Stromal cell of bone marrow (primary cell): ENCODE measurements around the gene GH1.

ENCODE experiments used
- DNase-seq: peaks from one replicate; pipeline ENCODE4 v3.0.0-alpha.2; 2012; ENCODE audit warnings: low read depth

The GH1 gene

GRCh38 chr17:63944736-63945499, 26.3 kb upstream of the GH1 start:
- DNase-seq, result no peak

DNA sequence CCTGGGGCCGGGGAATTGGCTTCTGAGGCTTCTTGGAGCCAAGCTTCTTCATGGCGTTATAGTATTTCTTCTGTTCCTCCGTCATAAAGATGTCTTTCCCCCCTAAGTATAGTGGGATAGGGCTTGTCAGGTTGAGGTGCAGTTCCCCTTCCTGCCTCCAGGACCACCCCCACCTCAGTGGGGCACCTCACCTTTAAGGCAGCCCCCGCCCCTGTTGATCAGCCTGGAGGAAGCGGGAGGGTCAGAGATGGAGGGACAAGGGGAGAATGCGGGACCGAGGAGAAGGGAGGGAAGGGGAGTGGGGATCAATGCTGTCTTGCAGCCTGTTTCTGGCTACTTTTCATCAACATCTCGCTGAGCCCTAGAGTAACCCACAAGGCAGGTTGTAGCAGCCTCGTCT, 25.1 kb upstream of the GH1 start:
- no peak for DNase-seq

DNA sequence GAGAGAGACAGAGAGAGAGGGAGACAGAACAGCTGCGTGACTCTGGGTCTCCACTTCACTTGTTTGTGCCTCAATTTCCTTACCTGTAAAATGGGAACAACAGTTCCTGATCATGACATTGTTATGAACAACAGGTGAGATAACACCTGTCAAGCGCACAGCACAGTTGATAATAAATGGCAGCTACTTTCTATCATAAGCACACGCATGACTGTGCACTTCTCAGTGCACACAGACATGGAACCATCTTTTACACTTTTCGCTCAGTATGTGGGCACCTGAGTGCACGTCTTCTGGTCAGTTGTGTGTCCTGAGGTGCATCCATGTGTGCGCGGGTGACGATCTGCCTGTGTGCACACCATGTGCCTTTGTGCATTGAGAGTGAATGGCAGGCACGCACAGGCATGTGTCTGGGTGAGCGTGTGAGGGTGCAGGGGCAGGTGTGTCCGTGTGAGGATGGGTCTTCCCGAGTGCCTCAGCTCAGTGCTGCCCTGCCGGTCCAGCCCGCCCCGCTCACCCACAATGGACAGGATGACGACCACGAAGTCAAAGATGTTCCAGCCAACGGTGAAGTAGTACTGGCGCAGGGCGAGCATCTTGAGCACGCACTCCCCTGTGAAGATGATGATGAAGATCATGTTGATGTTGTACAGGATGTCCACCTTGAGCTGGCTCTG, 23.8 kb upstream of the GH1 start:
- DNase-seq, result no peak

- DNase-seq, result no peak
Observed at GRCh38 chr17:63941751-63942150, 23.1 kb upstream of the GH1 start.

DNA sequence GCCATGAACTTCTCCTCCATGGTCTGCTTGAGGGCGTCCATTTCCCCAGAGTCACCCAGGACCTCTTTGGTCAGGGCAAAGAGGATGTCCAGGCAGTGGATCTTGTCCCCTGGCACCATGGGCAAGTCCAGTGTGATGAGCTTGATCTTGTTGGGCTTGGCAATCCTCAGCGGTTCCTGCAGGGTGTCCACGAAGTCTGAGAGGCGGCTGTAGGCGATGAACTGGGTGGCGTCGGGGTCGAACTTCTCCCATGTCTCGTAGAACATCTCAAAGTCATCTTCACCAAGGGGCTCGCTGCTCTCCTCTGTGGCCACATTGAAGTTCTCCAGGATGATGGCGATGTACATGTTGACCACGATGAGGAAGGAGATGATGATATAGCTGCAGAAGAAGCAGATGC, 22.5 kb upstream of the GH1 start:
- no peak for DNase-seq

DNA sequence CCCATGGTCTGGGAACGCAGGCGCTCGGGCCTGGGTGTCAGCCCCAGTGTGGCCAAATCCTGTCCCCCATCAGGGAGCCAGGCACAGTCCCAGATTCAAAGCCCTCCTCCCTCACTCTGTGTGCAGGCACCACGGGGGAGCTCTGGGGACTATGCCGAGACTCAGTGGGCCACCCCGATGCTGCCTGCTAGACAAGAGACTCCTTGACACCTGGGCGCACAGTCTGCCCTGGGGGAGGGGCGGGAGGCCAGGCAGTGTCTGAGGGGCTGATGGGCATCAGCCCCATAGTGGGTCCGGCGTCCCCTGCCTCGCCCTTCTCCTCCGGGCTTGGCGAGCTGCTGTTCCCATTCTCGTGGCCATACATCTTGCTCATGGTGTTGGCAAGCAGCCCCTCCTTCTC, 21.9 kb upstream of the GH1 start:
- DNase-seq, result no peak

DNA sequence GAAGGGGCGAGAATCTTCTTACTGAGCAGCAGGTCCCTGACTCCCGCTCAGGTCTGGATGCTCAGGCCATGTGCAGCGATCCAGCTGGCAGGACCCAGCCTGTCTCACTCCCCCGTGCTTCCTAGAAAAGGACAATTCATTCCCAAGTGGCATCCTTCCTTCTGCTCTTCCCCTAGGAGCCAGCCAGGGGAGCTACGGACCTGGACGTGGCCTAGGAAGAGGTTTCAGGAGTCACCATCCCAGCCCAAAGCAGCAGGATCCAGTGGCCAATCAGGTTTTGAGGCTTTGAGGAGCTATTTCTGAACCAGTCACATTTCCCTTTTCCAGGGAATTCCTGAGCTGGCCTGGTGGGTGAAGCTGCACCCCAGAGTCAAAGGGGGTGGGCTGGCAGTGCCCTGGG, 21.2 kb upstream of the GH1 start:
- DNase-seq, result no peak

DNA sequence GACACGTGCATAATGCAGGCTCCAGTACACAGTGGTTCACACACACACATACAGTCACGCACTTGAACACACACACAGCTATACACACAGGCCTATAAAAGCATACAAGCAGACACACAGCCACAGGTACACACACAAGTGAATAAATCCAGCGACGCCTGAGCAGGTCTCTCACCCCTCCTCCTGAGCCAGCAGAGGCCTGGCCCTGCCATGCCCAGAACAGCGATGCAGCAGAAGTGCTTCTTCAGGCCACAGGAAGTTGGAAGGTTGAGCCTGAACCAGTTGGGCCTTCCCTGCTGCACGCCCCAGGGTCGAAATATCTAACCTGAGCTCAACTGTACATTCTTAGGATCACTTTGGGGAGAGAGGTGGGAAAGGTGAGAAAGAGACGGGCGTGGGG, 20.8 kb upstream of the GH1 start:
- no peak for DNase-seq

DNA sequence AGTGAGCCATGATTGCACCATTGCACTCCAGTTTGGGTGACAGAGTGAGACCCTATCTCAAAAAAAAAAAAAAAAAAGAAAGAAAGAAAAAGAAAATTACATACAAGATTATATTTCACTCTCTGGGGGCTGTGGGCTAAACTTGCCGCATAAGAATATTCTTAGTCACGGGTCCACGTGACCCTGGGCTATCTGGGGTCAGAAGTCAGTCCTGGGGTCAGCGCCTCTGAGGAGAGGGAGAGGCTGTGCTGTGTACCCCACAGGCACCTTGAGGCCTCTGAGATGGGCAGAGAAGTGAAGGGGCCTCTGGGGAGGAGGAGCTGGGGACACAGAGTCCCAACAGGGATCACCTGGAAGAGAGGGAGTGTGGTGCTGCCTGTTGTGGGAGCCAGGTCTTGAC, 19.3 kb upstream of the GH1 start:
- no peak for DNase-seq

DNA sequence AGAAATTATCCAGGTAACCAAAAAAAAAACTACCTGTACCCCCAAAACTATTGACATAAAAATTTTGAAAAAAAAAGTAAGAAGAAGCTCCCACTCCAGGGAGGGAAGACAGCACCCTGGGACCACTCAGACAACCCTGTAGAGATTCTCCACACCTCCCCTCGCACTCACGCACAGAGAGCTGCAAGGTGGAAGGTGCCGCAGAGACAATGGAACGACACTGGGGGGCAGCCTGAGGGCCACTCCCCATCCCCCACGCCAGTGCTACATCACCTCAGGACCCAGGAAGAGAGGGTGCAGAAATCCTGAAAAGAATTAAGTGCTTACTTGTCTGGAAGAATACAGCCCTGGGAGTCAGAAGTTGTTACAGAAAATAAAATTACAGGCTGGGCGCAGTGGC, 18.7 kb upstream of the GH1 start:
- DNase-seq, result no peak

- no peak for DNase-seq
Observed at GRCh38 chr17:63934183-63935112, 15.8 kb upstream of the GH1 start.

DNA sequence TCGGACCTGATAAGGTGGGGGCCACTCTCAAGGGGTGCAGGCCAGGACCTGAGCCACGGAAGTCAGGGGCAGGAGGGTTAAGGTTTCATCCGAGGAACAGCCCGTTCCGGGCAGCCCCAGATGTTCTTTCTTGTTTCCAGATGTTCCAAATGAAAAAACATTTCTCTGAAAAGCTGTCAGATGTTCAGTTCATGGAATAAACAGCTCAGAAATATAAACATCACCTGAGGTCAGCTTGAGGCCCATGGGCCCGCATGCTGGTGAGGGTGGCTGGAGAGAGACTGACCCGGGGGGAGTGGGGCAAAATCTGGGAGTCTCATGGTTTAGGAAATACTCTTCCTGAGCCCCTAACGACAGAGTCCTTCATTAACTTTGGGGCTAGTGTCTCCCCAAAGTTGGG, 15.0 kb upstream of the GH1 start:
- no peak for DNase-seq

GRCh38 chr17:63932721-63933120, 14.1 kb upstream of the GH1 start:
- no peak for DNase-seq

- DNase-seq, result no peak
Observed at GRCh38 chr17:63931981-63932561, 13.4 kb upstream of the GH1 start, which contains the start of gene CD79B. TSS of gene CD79B (minus strand) at chr17:63932331. CDS start at chr17:63932261, 70 bp downstream.

- no peak for DNase-seq
Observed at GRCh38 chr17:63930951-63931575, 12.4 kb upstream of the GH1 start.

DNA sequence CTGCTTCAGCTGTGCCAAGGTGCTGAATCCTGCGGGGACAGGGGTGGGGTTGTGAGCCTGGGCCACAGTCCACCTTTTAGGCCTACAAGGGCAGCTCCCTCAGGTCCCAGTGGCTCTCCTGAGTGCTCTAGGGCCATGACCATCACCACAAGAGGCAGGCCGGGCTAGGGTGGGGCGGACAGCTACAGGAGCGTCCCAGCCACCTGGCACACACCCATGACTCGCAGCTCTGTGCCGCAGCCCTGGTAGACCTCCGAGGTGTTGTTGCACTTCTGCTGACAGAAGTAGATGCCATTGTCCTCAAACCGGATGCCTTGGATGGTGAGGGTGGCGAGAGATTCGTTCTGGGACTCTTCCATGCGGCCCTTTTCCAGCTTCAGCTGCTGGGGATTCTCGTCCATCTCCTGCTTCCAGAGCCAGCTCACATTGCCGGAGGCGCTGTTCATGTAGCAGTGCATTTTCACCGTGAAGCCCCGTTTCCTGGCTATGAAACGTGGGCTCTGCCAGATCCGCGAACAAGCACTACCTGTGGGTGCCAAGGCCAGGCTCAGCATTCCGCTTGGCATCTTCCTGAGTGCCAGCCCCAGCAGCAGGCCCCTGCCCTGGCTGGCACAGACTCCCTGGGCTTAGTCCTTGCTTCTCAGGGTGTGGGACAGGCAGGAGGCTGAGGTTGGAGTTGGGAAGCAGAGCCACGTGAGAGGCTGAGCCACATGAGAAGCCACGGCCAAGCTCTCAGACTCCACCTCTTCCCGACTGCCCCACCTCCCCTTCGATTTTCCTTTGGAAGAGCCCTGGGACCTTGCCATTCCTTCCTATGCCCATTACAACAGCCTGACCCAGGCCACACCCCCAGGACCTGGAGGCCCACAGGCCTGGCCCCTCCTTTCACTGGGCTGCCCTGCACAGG, 11.5 kb upstream of the GH1 start:
- peak; percentile 6 for DNase-seq

- no peak for DNase-seq
Observed at GRCh38 chr17:63928966-63929695, 10.5 kb upstream of the GH1 start.

DNA sequence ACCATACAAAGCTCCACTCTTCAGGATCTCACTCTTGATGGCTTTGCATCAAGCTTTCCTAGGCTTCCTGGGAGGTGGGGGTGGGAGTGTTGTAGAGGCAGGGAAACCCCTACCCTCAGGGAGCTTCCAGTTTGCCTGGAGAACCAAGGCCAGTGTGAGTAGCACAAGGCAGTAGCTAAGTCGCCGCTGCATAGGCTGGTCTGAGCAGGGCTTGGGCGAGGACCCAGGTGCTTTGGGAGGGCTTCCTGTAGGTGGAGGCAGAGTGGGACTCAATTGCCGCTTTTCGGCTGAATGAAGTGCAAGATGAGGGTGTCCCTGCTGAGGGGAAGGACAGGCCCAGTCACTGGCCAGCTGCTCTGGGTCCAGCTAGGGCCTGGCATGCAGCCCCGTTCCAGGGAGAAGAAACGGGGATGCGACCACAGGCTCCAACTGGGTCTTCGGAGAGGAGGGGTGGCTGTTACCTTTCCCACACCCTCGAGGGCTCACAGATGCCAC, 9.6 kb upstream of the GH1 start:
- DNase-seq, result no peak

DNA sequence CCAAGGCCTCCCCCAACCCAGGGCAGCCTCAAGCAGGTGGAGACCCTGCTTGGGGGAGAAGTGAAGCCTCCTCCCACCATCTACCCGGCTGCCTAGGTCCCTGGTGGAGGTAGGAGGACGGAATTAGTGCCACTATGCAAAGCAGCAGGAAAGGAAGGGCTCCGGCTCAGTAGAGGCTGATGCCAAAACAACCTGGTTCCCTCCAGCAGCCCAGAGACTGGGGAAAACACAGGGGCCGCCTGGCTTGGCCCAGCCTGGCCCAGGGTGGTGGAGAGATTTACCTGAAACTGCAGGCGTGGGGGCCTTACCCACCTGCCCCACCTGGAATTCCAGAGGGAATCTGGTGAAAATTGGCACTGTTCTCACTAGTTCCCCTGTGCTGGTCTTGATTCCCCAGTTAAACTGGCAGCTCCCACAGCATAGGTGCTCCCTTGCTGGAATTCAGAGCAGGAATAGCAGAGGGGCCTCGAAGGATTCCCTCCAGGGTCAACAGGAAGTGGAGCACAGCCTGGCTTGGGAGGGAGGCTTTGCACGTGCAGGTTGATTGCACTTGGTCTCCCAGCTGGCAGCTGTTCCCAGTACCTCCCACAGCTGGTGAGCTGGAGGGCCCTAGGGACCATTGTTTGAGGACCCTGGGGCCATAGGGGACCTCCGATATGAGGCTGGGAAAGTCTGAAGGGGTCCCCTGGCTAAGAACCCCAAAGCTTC, 9.0 kb upstream of the GH1 start:
- DNase-seq, result no peak
